ENCODE data around the gene CD274. TPM values are rescaled to one million over a fixed set of nuclear protein-coding genes. Genes with fewer than 3 reads are reported as not detected.

The CD274 gene
- total and polyA plus RNA-seq, 2 experiments from 2014 or later: 0.07 TPM; not detected in 1

- Histone ChIP-seq H3K27ac (no peak overlapping the region), H3K9me2 (replicated peaks; ENCODE audit: insufficient read depth) (no peaks in the 10 kb centered on the region), H3K36me3 (replicated peaks; ENCODE audit: insufficient read depth, low read depth) (no peaks in the 10 kb centered on the region), H3K4me3 (no peak overlapping the region), H4K20me1 (ENCODE audit: insufficient read depth, poor library complexity, severe bottlenecking) (no peaks in the 10 kb centered on the region), H3K27me3 (no peaks in the 10 kb centered on the region), H3K9me3 (ENCODE audit: low read depth) (no peaks in the 10 kb centered on the region), H3K79me2 (no peaks in the 10 kb centered on the region), H3K4me2 (no peak overlapping the region), H2AFZ (no peak overlapping the region), H3K4me1 (ENCODE audit: insufficient read depth) (no peaks in the 10 kb centered on the region)
- WGBS (ENCODE audit: low lambda C conversion rate, missing lambda C conversion rate): 64% methylated on average over 2 of the region's 2 CpGs
- DNase-seq (ENCODE audit: low spot score): no peak
- no peak for TF ChIP-seq CTCF (IDR thresholded peaks at IDR 0.05; ENCODE audit: poor library complexity)
- no peak for TF ChIP-seq EZH2phosphoT487 (IDR thresholded peaks at IDR 0.05; ENCODE audit: low read depth, severe bottlenecking, unreplicated experiment)
- no peak for TF ChIP-seq EZH2 (IDR thresholded peaks at IDR 0.05; ENCODE audit: borderline replicate concordance)
These were observed 16.4 kb downstream of the CD274 start for GRCh38 chr9:5466766-5467165.

GRCh38 chr9:5468850-5469249 is 18.5 kb downstream of the CD274 start:
- Histone ChIP-seq H3K27me3 (no peaks in the 10 kb centered on the region), H3K27ac (no peak overlapping the region), H3K4me3 (no peak overlapping the region), H3K9me2 (replicated peaks; ENCODE audit: insufficient read depth) (no peaks in the 10 kb centered on the region), H3K4me2 (no peak overlapping the region), H3K4me1 (ENCODE audit: insufficient read depth) (no peaks in the 10 kb centered on the region), H3K36me3 (replicated peaks; ENCODE audit: insufficient read depth, low read depth) (no peaks in the 10 kb centered on the region), H2AFZ (no peak overlapping the region), H3K79me2 (no peaks in the 10 kb centered on the region), H4K20me1 (ENCODE audit: insufficient read depth, poor library complexity, severe bottlenecking) (no peaks in the 10 kb centered on the region), H3K9me3 (ENCODE audit: low read depth) (no peaks in the 10 kb centered on the region)
- DNase-seq (ENCODE audit: low spot score): no peak
- TF ChIP-seq EZH2 (IDR thresholded peaks at IDR 0.05; ENCODE audit: borderline replicate concordance): no peak
- no peak for TF ChIP-seq CTCF (IDR thresholded peaks at IDR 0.05; ENCODE audit: poor library complexity)
- WGBS (ENCODE audit: low lambda C conversion rate, missing lambda C conversion rate): 77% methylated on average over 5 of the region's 5 CpGs

- Histone ChIP-seq H3K79me2 (no peaks in the 10 kb centered on the region), H4K20me1 (ENCODE audit: insufficient read depth, poor library complexity, severe bottlenecking) (no peaks in the 10 kb centered on the region)
- WGBS (ENCODE audit: low lambda C conversion rate, missing lambda C conversion rate): 88% methylated on average over 1 of the region's 1 CpG
These were observed 19.8 kb downstream of the CD274 start for GRCh38 chr9:5470122-5470521.

More at GRCh38 chr9:5470122-5470521, 19.8 kb downstream of the CD274 start:
- H3K9me3 ChIP-seq (ENCODE audit: low read depth): no peaks in the 10 kb centered on the region
- H3K4me2 ChIP-seq: no peak overlapping the region
- no peak overlapping the region for H3K4me3 ChIP-seq
- H3K4me1 ChIP-seq (ENCODE audit: insufficient read depth): no peaks in the 10 kb centered on the region
- no peaks in the 10 kb centered on the region for H3K27me3 ChIP-seq
- no peaks in the 10 kb centered on the region for H3K9me2 ChIP-seq (replicated peaks; ENCODE audit: insufficient read depth)
- no peak for DNase-seq (ENCODE audit: low spot score)
- H3K27ac ChIP-seq: no peak overlapping the region
- no peak overlapping the region for H2AFZ ChIP-seq
- no peak for TF ChIP-seq CTCF (IDR thresholded peaks at IDR 0.05; ENCODE audit: poor library complexity)
- TF ChIP-seq EZH2phosphoT487 (IDR thresholded peaks at IDR 0.05; ENCODE audit: low read depth, severe bottlenecking, unreplicated experiment): no peak
- no peak for TF ChIP-seq EZH2 (IDR thresholded peaks at IDR 0.05; ENCODE audit: borderline replicate concordance)
- no peaks in the 10 kb centered on the region for H3K36me3 ChIP-seq (replicated peaks; ENCODE audit: insufficient read depth, low read depth)
